Panc1 (cell line): ENCODE results near the gene GPR107.

ENCODE experiments used
- CTCF ChIP-seq: fragments of 450-650 bp; IDR thresholded peaks from 2 replicates; pipeline ENCODE4 v1.5.1; 2017; ENCODE audit warnings: mild to moderate bottlenecking
- POLR2AphosphoS5 ChIP-seq: IDR thresholded peaks from 2 replicates; pipeline ENCODE4 v1.6.1; 2012; ENCODE audit warnings: mild to moderate bottlenecking, low read depth, low read length, moderate library complexity
- SIN3A ChIP-seq: IDR thresholded peaks from 2 replicates; pipeline ENCODE4 v1.6.1; 2012; ENCODE audit warnings: low read depth, mild to moderate bottlenecking, low read length, moderate library complexity, borderline replicate concordance; ENCODE audit not compliant: insufficient read depth
- TF ChIP-seq, protein P1 (sequence below), 2 experiments: IDR thresholded peaks; 2 replicates each; pipeline ENCODE4 v1.6.1; 2011 to 2012; ENCODE audit warnings: low read depth in 2 of 2, control low read depth in 1 of 2, low read length in 1 of 2, mild to moderate bottlenecking in 1 of 2, moderate library complexity in 1 of 2; ENCODE audit not compliant: insufficient read depth in 1 of 2

- TF ChIP-seq CTCF (no peak), SIN3A (no peak), POLR2AphosphoS5 (no peak)
- TF ChIP-seq, protein P1, sequence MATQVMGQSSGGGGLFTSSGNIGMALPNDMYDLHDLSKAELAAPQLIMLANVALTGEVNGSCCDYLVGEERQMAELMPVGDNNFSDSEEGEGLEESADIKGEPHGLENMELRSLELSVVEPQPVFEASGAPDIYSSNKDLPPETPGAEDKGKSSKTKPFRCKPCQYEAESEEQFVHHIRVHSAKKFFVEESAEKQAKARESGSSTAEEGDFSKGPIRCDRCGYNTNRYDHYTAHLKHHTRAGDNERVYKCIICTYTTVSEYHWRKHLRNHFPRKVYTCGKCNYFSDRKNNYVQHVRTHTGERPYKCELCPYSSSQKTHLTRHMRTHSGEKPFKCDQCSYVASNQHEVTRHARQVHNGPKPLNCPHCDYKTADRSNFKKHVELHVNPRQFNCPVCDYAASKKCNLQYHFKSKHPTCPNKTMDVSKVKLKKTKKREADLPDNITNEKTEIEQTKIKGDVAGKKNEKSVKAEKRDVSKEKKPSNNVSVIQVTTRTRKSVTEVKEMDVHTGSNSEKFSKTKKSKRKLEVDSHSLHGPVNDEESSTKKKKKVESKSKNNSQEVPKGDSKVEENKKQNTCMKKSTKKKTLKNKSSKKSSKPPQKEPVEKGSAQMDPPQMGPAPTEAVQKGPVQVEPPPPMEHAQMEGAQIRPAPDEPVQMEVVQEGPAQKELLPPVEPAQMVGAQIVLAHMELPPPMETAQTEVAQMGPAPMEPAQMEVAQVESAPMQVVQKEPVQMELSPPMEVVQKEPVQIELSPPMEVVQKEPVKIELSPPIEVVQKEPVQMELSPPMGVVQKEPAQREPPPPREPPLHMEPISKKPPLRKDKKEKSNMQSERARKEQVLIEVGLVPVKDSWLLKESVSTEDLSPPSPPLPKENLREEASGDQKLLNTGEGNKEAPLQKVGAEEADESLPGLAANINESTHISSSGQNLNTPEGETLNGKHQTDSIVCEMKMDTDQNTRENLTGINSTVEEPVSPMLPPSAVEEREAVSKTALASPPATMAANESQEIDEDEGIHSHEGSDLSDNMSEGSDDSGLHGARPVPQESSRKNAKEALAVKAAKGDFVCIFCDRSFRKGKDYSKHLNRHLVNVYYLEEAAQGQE (IDR thresholded peaks at IDR 0.05; ENCODE audit: insufficient read depth in 1 of 2, low read depth in 2 of 2, low read length in 1 of 2) = no peak
Measured at GRCh38 chr9:130003943-130004552, 49.7 kb upstream of the GPR107 start.
